Measurements from ENCODE around the gene NR2C2. TPM values are rescaled to one million over a fixed set of nuclear protein-coding genes. Genes with fewer than 3 reads are reported as not detected.

The NR2C2 gene
- polyA plus RNA-seq, 1 donor (not counting 4 experiments of a cell fraction or from before 2014, with no cell fraction given) = 9.4 TPM

GRCh38 chr3:14933820-14934425, 13.5 kb upstream of the NR2C2 start:
- H3K27me3 ChIP-seq (ENCODE audit: control insufficient read depth, extremely low read depth, insufficient read depth, low read length) = no peaks in the 10 kb centered on the region
- FAIRE-seq = no peak
- H3K27ac ChIP-seq (ENCODE audit: control insufficient read depth, insufficient read depth, low read length) = no peak overlapping the region
- no peak overlapping the region for H3K9ac ChIP-seq (ENCODE audit: control insufficient read depth, extremely low read depth, insufficient read depth, low read length)
- dilution Hi-C loops (cut with MboI; ENCODE audit: extremely low pct_ligation_motif_present, low sequenced_read_pairs) = no loop called here
- H3K4me1 ChIP-seq (ENCODE audit: control insufficient read depth, extremely low read depth, insufficient read depth, low read length) = no peaks in the 10 kb centered on the region
- H3K79me2 ChIP-seq (ENCODE audit: control insufficient read depth, insufficient read depth, low read length) = no peaks in the 10 kb centered on the region
- no peak overlapping the region for H3K4me2 ChIP-seq (ENCODE audit: control insufficient read depth, extremely low read depth, insufficient read depth, low read depth, low read length)
- H3K9me1 ChIP-seq (ENCODE audit: control insufficient read depth, extremely low read depth, insufficient read depth, low read length) = no peaks in the 10 kb centered on the region
- TF ChIP-seq CTCF (optimal IDR thresholded peaks at IDR 0.05 in 1 of 3, IDR thresholded peaks at IDR 0.05 in 1 of 3, conservative IDR thresholded peaks at IDR 0.05 in 1 of 3; ENCODE audit: extremely low read depth in 1 of 3, insufficient read depth in 2 of 3, low read length in 3 of 3) = no peak
- H2AFZ ChIP-seq (ENCODE audit: control insufficient read depth, low read length) = no peak overlapping the region
- no peak overlapping the region for H3K4me3 ChIP-seq (ENCODE audit: control insufficient read depth in 2 of 3, extremely low read depth in 1 of 3, insufficient read depth in 2 of 3, low read depth in 1 of 3, low read length in 3 of 3)
- no peaks in the 10 kb centered on the region for H3K9me3 ChIP-seq (ENCODE audit: control insufficient read depth, low read depth, low read length)
- H4K20me1 ChIP-seq (ENCODE audit: control insufficient read depth, extremely low read depth, insufficient read depth, low read length) = no peaks in the 10 kb centered on the region
- DNase-seq (ENCODE audit: low read depth, low spot score) = no peak
- no peaks in the 10 kb centered on the region for H3K36me3 ChIP-seq (ENCODE audit: control insufficient read depth in 2 of 2, extremely low read depth in 1 of 2, insufficient read depth in 2 of 2, low read length in 2 of 2)

- H3K4me3 ChIP-seq (ENCODE audit: control insufficient read depth in 2 of 3, extremely low read depth in 1 of 3, insufficient read depth in 2 of 3, low read depth in 1 of 3, low read length in 3 of 3) = no peak overlapping the region
- dilution Hi-C loops (cut with MboI; ENCODE audit: extremely low pct_ligation_motif_present, low sequenced_read_pairs) = no loop called here
- FAIRE-seq = no peak
Observed at GRCh38 chr3:14935592-14936345, 11.6 kb upstream of the NR2C2 start.

More at GRCh38 chr3:14935592-14936345, 11.6 kb upstream of the NR2C2 start:
- TF ChIP-seq CTCF (optimal IDR thresholded peaks at IDR 0.05 in 1 of 3, IDR thresholded peaks at IDR 0.05 in 1 of 3, conservative IDR thresholded peaks at IDR 0.05 in 1 of 3; ENCODE audit: extremely low read depth in 1 of 3, insufficient read depth in 2 of 3, low read length in 3 of 3) (no peak), EZH2 (IDR thresholded peaks at IDR 0.05; ENCODE audit: low read length) (no peak)
- Histone ChIP-seq H2AFZ (ENCODE audit: control insufficient read depth, low read length) (no peak overlapping the region), H4K20me1 (ENCODE audit: control insufficient read depth, extremely low read depth, insufficient read depth, low read length) (no peaks in the 10 kb centered on the region), H3K36me3 (ENCODE audit: control insufficient read depth in 2 of 2, extremely low read depth in 1 of 2, insufficient read depth in 2 of 2, low read length in 2 of 2) (no peaks in the 10 kb centered on the region), H3K4me2 (ENCODE audit: control insufficient read depth, extremely low read depth, insufficient read depth, low read depth, low read length) (no peak overlapping the region), H3K9me1 (ENCODE audit: control insufficient read depth, extremely low read depth, insufficient read depth, low read length) (no peaks in the 10 kb centered on the region), H3K9me3 (ENCODE audit: control insufficient read depth, low read depth, low read length) (no peaks in the 10 kb centered on the region), H3K27me3 (ENCODE audit: control insufficient read depth, extremely low read depth, insufficient read depth, low read length) (no peaks in the 10 kb centered on the region), H3K27ac (ENCODE audit: control insufficient read depth, insufficient read depth, low read length) (no peak overlapping the region), H3K4me1 (ENCODE audit: control insufficient read depth, extremely low read depth, insufficient read depth, low read length) (no peaks in the 10 kb centered on the region), H3K79me2 (ENCODE audit: control insufficient read depth, insufficient read depth, low read length) (no peaks in the 10 kb centered on the region), H3K9ac (ENCODE audit: control insufficient read depth, extremely low read depth, insufficient read depth, low read length) (no peak overlapping the region)
- DNase-seq (ENCODE audit: low read depth, low spot score) = no peak

Data from keratinocyte (primary cell).